IgD-negative memory B cell (primary cell): Measurements from ENCODE around the gene EXPH5. TPM values are rescaled to one million over a fixed set of nuclear protein-coding genes. Genes with fewer than 3 reads are reported as not detected.

ENCODE experiments used
- H3K27ac Mint-ChIP-seq, 3 donors: one replicate each; pipeline ENCODE4 v1.8.0; 2020 to 2022; ENCODE audit warnings: mild to moderate bottlenecking in 3 of 3, mixed read lengths in 3 of 3, moderate library complexity in 1 of 3
- H3K27me3 Mint-ChIP-seq: one replicate; pipeline ENCODE4 v1.8.0; 2021; ENCODE audit warnings: mixed read lengths
- H3K36me3 Mint-ChIP-seq: one replicate; pipeline ENCODE4 v1.8.0; 2020; ENCODE audit warnings: mild to moderate bottlenecking, mixed read lengths
- H3K4me1 Mint-ChIP-seq, 3 donors: one replicate each; pipeline ENCODE4 v1.8.0; 2020 to 2022; ENCODE audit warnings: mixed read lengths in 3 of 3, mild to moderate bottlenecking in 1 of 3
- H3K4me3 Mint-ChIP-seq, 4 donors: one replicate each; pipeline ENCODE4 v1.8.0; 2020 to 2022; ENCODE audit warnings: mild to moderate bottlenecking in 4 of 4, mixed read lengths in 4 of 4, moderate library complexity in 3 of 4
- H3K9me3 Mint-ChIP-seq, 3 donors: one replicate each; pipeline ENCODE4 v1.8.0; 2020 to 2021; ENCODE audit warnings: mixed read lengths in 3 of 3, mild to moderate bottlenecking in 1 of 3
- polyA plus RNA-seq: library from polyadenylated mRNA; unstranded; fragments of 300-500 nt; fragmentation: Illumina TruSeq; gene quantifications from one replicate; pipeline ENCODE4 v1.2.3, GENCODE V29; 2021

Gene EXPH5
- polyA plus RNA-seq, 1 donor from 2014 or later: 0.05 TPM

- Mint-ChIP-seq H3K4me1 (no peaks in the 10 kb centered on the region), H3K36me3 (no peaks in the 10 kb centered on the region), H3K27ac (no peak overlapping the region), H3K4me3 (no peak overlapping the region), H3K9me3 (no peaks in the 10 kb centered on the region), H3K27me3 (peaks cover 3% of the 10 kb centered on the region)
These were observed 59.2 kb downstream of the EXPH5 start for GRCh38 chr11:108534274-108534882.

- H3K9me3 Mint-ChIP-seq: no peaks in the 10 kb centered on the region
- peaks cover 2% of the 10 kb centered on the region for H3K27me3 Mint-ChIP-seq
- H3K4me3 Mint-ChIP-seq: no peak overlapping the region
- H3K27ac Mint-ChIP-seq: no peak overlapping the region
- H3K36me3 Mint-ChIP-seq: no peaks in the 10 kb centered on the region
- no peaks in the 10 kb centered on the region for H3K4me1 Mint-ChIP-seq
These were observed 63.1 kb downstream of the EXPH5 start for GRCh38 chr11:108530426-108530825.

- H3K27ac Mint-ChIP-seq: no peak overlapping the region
- no peaks in the 10 kb centered on the region for H3K4me1 Mint-ChIP-seq
- H3K27me3 Mint-ChIP-seq: peaks cover 2% of the 10 kb centered on the region
- peaks cover 0 to 6% (median 2%) of the 10 kb centered on the region in 3 donors for H3K9me3 Mint-ChIP-seq
- no peaks in the 10 kb centered on the region for H3K36me3 Mint-ChIP-seq
- H3K4me3 Mint-ChIP-seq: no peak overlapping the region
These were observed 66.2 kb downstream of the EXPH5 start for GRCh38 chr11:108527382-108527781.

GRCh38 chr11:108525161-108525560 is 68.4 kb downstream of the EXPH5 start:
- Mint-ChIP-seq H3K27ac (no peak overlapping the region), H3K4me3 (no peak overlapping the region), H3K27me3 (peaks cover 2% of the 10 kb centered on the region), H3K4me1 (no peaks in the 10 kb centered on the region), H3K36me3 (no peaks in the 10 kb centered on the region), H3K9me3 (peaks cover 0 to 6% (median 2%) of the 10 kb centered on the region in 3 donors)

GRCh38 chr11:108524422-108524821 is 69.1 kb downstream of the EXPH5 start:
- H3K36me3 Mint-ChIP-seq: no peaks in the 10 kb centered on the region
- H3K4me3 Mint-ChIP-seq: no peak overlapping the region
- peaks cover 0 to 6% (median 2%) of the 10 kb centered on the region in 3 donors for H3K9me3 Mint-ChIP-seq
- H3K27ac Mint-ChIP-seq: no peak overlapping the region
- no peaks in the 10 kb centered on the region for H3K4me1 Mint-ChIP-seq
- peaks cover 2% of the 10 kb centered on the region for H3K27me3 Mint-ChIP-seq

- H3K36me3 Mint-ChIP-seq: no peaks in the 10 kb centered on the region
- no peak overlapping the region for H3K27ac Mint-ChIP-seq
- H3K4me3 Mint-ChIP-seq: no peak overlapping the region
- H3K27me3 Mint-ChIP-seq: peaks cover 2% of the 10 kb centered on the region
- H3K4me1 Mint-ChIP-seq: no peaks in the 10 kb centered on the region
- peaks cover 0 to 6% (median 2%) of the 10 kb centered on the region in 3 donors for H3K9me3 Mint-ChIP-seq
These were observed 71.2 kb downstream of the EXPH5 start for GRCh38 chr11:108522318-108522717.

- Mint-ChIP-seq H3K27me3 (peaks cover 2% of the 10 kb centered on the region), H3K4me3 (no peak overlapping the region), H3K4me1 (no peaks in the 10 kb centered on the region), H3K27ac (no peak overlapping the region), H3K36me3 (no peaks in the 10 kb centered on the region), H3K9me3 (no peaks in the 10 kb centered on the region)
These were observed 75.0 kb downstream of the EXPH5 start for GRCh38 chr11:108518581-108518980.

- Mint-ChIP-seq H3K27ac (no peak overlapping the region), H3K4me3 (no peak overlapping the region), H3K9me3 (no peaks in the 10 kb centered on the region), H3K4me1 (no peaks in the 10 kb centered on the region), H3K36me3 (no peaks in the 10 kb centered on the region), H3K27me3 (peaks cover 5% of the 10 kb centered on the region)
These were observed 77.4 kb downstream of the EXPH5 start for GRCh38 chr11:108516125-108516524.

- peaks cover 5% of the 10 kb centered on the region for H3K27me3 Mint-ChIP-seq
- no peaks in the 10 kb centered on the region for H3K4me1 Mint-ChIP-seq
- no peaks in the 10 kb centered on the region for H3K9me3 Mint-ChIP-seq
- no peaks in the 10 kb centered on the region for H3K36me3 Mint-ChIP-seq
- no peak overlapping the region for H3K4me3 Mint-ChIP-seq
- no peak overlapping the region for H3K27ac Mint-ChIP-seq
These were observed 80.9 kb downstream of the EXPH5 start for GRCh38 chr11:108512708-108513107.

- H3K9me3 Mint-ChIP-seq: no peaks in the 10 kb centered on the region
- no peaks in the 10 kb centered on the region for H3K4me1 Mint-ChIP-seq
- peak overlapping the region in 1 of 3 donors; percentile 25 for H3K27ac Mint-ChIP-seq
- H3K27me3 Mint-ChIP-seq: peaks cover 5% of the 10 kb centered on the region
- no peaks in the 10 kb centered on the region for H3K36me3 Mint-ChIP-seq
- H3K4me3 Mint-ChIP-seq: no peak overlapping the region
These were observed 81.6 kb downstream of the EXPH5 start for GRCh38 chr11:108511851-108512474.

- H3K27me3 Mint-ChIP-seq: peaks cover 3% of the 10 kb centered on the region
- no peaks in the 10 kb centered on the region for H3K4me1 Mint-ChIP-seq
- no peak overlapping the region for H3K27ac Mint-ChIP-seq
- H3K36me3 Mint-ChIP-seq: no peaks in the 10 kb centered on the region
- no peak overlapping the region for H3K4me3 Mint-ChIP-seq
- H3K9me3 Mint-ChIP-seq: no peaks in the 10 kb centered on the region
These were observed 84.6 kb downstream of the EXPH5 start for GRCh38 chr11:108508653-108509593.

GRCh38 chr11:108501396-108501795 is 92.2 kb downstream of the EXPH5 start:
- H3K9me3 Mint-ChIP-seq: no peaks in the 10 kb centered on the region
- H3K27me3 Mint-ChIP-seq: no peaks in the 10 kb centered on the region
- H3K27ac Mint-ChIP-seq: no peak overlapping the region
- H3K4me3 Mint-ChIP-seq: no peak overlapping the region
- peaks cover 6 to 11% (median 11%) of the 10 kb centered on the region in 3 donors for H3K4me1 Mint-ChIP-seq
- H3K36me3 Mint-ChIP-seq: no peaks in the 10 kb centered on the region

GRCh38 chr11:108500721-108501120 is 92.8 kb downstream of the EXPH5 start:
- Mint-ChIP-seq H3K4me1 (peaks cover 9 to 13% (median 11%) of the 10 kb centered on the region in 3 donors), H3K27ac (no peak overlapping the region), H3K9me3 (no peaks in the 10 kb centered on the region), H3K27me3 (no peaks in the 10 kb centered on the region), H3K36me3 (no peaks in the 10 kb centered on the region), H3K4me3 (peak overlapping the region in 1 of 4 donors; percentile 78)

GRCh38 chr11:108500169-108500568 is 93.4 kb downstream of the EXPH5 start:
- peaks cover 9 to 13% (median 11%) of the 10 kb centered on the region in 3 donors for H3K4me1 Mint-ChIP-seq
- H3K27ac Mint-ChIP-seq: peak overlapping the region in 1 of 3 donors; percentile 40
- H3K4me3 Mint-ChIP-seq: peak overlapping the region in 1 of 4 donors; percentile 78
- H3K9me3 Mint-ChIP-seq: no peaks in the 10 kb centered on the region
- H3K27me3 Mint-ChIP-seq: no peaks in the 10 kb centered on the region
- no peaks in the 10 kb centered on the region for H3K36me3 Mint-ChIP-seq

- Mint-ChIP-seq H3K27ac (peak overlapping the region in 1 of 3 donors; percentile 50), H3K4me1 (peaks cover 11 to 18% (median 13%) of the 10 kb centered on the region in 3 donors), H3K36me3 (peaks cover 3% of the 10 kb centered on the region), H3K27me3 (no peaks in the 10 kb centered on the region), H3K4me3 (peak overlapping the region; percentile 81 to 92 (median 86)), H3K9me3 (no peaks in the 10 kb centered on the region)
These were observed 94.7 kb downstream of the EXPH5 start for GRCh38 chr11:108498816-108499408.
